ENCODE results near the gene TUT4.

TUT4 gene

DNA sequence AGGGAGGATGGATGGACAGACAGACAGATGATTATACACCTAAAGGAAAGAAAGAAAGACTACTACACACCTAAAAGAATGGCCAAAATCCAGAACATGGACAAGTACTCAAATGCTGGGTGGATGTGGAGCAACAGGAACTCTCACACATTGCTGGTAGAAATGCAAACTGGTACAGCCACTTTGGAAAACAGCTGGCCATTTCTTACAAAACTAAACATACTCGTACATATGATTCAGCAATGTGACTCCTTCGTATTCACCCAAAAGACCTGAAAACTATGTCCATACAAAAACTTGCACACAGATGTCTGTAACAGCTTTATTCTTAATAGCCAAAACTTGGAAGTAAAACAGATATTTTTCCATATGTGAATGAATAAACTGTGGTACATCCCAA is 97.2 kb downstream of the TUT4 start:
- DNase-seq = no peak

DNA sequence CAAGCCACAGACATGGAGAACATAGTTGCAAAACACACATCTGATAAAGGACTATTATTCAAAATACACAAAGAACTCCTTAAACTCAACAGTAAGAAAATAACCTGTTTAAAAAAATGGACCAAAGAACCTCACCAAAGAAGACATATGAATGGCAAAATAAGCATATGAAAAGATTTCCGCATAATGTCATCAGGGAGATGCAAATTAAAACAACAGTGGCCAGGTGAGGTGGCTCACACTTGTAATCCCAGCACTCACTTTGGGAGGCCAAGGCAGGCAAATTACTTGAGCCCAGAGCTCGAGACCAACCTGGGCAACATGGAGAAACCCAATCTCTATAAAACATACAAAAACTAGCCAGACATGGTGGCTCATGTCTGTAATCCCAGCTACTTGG is 98.1 kb downstream of the TUT4 start:
- DNase-seq = no peak

DNA sequence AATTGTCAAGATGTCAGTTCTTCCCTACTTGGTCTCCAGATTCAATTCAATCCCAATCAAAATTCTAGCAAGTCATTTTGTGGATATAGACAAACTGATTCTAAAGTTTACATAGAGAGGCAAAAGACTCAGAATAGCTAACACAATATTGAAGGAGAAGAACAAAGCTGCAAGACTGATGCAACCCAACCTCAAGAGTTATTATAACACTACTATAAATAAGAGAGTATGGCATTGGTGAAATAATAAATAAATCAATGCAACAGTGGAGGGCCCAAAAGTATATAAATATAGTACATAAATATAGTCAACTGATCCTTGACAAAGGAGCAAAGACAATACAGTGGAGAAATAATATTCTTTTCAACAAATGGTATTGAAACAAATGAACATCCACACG is 98.8 kb downstream of the TUT4 start:
- no peak for DNase-seq

DNA sequence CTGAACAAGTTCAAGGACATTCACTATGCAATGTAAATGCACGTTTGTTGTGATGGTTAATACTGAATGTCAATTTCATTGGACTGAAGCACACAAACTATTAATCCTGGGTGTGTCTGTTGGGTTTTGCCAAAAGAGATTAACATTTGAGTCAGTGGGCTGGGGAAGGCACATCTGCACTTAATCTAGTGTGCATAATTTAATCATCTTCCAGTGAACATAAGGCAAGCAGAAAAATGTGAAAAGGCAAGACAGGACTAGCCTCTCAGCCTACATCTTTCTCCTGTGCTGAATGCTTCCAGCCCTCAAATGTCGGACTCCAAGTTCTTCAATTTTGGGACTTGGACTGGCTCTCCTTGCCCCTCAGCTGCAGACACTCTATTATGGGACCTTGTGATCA is 108.4 kb downstream of the TUT4 start:
- no peak for DNase-seq

DNA sequence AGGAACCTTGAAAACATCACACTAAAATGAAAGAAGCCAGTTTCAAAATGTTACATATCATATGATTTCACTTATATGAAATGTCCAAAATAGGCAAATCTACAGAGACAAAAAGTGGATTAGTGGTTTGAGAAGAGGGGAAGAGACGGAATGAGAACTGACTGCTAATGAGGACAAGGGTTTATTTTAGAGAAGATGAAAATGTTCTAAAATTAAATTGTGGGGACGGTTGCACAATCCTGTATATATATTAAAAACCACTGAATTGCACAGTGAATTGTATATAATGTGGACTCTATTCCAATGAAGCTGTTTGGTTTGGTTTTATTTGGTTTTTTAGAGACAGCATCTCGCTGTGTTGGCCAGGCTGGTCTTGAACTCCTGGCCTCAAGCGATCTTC is 112.9 kb downstream of the TUT4 start:
- no peak for DNase-seq

DNA sequence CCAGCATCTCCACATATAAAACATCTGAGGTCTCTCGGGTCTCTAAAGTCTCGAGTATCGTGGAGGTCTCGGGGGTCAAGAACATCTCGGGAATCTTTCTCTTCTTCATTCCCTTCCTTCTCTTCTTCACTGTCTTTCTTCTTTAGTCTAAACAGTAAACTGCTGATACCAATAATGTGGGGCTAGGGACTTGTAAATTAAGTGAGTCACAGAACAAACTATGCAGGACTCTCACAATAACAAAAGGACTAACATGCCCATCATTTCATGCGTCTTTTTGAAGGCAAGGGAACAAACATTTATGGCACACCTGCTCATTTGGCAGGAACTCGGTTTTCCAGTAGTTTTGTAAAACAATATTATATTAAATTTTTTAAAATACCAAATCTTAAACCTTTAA is 116.1 kb downstream of the TUT4 start:
- DNase-seq = no peak

DNA sequence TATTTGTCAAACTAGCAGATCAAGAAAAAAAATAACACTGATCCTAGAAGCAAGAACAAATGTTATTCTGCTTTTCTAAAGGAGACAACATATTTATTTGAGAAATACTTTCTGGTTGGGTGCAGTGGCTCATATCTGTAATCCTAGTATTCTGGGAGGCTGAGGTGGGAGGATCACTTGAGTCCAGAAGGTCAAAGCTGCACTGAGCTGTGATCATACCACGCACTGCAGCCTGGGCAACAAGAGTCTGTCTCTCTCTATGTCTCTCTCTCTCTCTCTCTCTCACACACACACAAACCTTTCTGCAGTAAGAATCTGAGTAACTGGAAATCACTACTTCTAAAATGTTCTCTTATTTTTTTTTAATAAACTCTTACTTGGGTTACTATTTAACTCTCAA is 117.2 kb downstream of the TUT4 start:
- no peak for DNase-seq

DNA sequence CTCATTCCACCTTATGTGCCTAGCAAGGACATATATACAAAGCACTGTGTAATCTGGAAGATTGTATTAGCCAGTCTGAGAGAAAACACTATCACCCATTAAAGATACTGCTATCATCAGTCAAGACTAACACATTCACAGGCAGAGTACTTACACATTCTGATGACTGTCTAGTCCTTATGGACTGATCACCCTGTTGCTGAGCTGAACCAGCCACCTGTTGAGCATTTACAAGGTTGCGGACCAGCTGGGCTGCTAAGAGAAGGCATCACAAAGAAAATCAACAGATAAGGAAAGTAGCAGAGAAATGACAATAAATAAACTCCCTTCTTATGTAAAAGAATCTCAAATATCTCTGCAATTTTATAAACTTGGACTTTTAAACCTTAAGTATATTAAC is 117.7 kb downstream of the TUT4 start:
- no peak for DNase-seq

DNA sequence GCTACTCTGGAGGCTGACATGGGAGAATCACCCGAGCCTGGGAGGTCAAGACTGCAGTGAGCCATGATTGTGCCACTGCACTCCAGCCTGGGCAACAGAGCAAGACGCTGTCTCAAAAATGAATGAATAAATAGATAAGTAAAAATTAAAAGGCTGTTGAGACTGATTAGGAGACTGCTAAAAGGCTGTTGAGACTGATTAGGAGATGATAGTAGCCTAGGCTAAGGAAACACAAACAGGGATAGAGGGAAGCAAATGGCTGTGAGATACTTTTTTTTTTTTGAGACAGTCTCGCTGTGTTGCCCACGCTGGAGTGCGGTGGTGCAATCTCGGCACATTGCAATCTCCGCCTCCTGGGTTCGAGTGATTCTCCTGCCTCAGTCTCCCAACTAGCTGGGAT is 120.1 kb downstream of the TUT4 start:
- no peak for DNase-seq

DNA sequence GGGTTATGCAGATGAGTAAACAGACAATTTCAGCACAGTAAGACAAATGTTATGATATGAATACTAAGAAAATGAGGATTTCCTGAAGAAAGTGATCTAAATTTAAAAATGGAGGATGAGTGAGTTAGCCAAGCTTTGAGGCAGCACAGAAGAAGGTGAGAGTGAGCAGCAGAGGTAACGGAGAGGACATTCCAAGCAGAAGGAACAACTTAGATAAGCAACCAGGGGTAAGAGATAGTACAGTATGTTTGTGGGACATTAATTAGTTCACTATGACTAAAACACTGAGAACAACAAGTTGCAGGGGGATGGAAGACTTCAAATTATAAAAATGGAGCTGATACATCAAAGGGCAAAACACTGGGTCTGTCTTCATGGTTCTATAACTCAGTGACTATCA is 125.7 kb downstream of the TUT4 start:
- no peak for DNase-seq

DNA sequence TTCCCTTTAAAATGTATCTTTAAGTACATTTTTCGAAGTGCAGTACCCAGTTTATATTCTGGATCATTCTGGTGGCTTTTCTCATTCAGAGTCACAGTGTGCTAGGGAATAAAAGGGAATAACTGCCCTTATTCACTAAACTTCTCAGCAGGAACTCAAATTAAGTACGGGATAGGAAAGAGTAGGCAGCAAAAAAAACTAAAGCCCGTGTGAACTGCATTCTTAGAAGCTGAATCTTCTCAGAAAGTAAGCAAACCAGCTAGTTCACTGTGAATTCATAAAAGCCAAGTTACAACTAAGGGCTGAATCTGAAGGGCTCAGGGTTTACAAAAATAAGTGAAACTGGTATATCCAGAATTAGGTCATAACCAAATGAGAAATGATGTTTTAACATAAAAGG is 126.5 kb downstream of the TUT4 start:
- no peak for DNase-seq

DNA sequence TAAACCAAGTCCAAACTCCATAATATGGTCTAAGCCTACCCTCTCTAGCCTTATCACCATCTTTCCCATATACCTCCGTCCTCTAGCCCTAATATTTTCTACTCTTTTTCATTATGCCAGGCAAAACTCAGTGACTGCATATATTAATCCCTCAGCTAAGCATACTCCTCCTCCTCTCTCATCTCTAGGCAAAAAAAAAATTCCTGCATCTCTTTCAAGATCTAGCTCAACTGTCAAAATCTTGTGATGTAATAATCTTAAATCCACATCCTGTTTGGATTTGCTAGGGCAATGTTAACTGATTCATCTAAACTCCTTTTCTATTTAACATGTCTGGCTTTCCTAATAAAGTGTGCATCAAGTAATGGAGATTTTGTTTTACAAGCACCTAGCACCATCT is 128.1 kb downstream of the TUT4 start:
- no peak for DNase-seq

DNA sequence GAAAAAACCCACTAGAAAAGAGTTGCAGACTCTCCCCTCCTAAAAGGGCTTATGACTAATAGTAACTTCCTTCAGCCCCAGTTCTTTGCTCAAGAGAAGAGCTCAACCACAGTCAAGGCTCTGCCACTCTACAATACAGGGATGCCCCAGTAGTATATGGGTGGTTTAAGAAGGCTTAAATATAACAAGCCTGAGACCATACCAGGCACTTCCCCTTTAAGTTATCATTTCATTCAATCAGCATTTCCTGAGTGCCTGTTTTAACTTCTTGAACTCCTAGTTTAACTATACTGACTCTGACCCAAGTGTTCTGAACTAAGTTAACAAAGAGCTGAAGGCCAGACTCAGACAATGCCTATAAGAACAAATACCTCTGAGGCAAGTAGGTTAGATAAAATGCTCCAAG is 128.7 kb downstream of the TUT4 start:
- no peak for DNase-seq

DNA sequence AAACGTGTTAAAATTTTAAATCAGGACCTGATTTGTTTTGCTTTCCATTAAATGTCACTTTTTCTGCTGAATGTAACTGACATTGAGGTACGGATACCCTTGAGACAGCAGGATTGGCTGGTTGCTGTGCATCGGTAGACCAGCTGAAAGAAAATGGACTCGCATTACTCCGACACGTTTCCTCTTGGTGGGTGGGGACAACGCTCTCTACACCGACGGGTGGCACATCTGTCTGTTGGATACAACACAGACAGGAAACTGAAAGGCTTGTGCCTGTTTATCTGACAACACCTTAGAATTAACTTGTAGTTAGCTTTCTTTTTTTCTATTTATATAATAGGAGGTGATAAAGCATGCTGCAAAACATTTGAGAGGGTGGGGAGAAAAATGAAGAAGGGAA is 129.1 kb downstream of the TUT4 start:
- DNase-seq = no peak

DNA sequence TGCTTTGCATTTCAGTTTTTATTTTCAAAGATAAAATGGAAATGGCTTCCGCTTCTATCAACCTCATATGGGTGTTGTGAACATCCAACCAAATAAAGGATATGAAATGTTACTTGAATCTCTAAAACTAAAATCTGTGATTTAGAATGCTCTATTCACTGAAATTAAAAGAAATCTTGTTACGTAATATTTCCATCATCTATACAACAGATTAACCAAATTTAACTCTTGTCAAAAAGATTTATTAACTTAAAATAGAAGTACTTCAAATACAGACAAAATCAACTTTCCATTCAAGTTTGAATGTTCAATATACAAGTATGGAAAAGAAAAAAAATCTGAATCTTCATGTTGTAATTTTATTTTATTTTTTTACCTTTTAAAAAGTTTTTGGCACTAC is 129.8 kb downstream of the TUT4 start:
- no peak for DNase-seq

DNA sequence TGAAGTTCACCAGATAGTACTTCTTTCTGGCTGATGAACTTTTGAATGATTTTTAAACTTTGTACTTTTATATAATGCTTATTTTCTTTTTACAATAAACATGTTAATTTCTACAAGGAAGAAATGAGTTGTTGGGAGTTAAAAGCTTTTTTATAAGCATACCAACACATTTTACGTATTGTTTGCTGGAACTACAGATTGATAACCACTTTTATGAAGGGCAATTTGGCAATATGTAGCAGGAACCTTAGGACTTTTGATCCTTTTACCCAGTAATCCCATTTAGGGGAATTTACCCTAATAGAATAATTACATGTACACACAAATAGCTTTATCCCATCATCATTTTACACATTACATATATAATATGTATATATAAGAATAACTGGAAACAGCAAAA is 132.2 kb downstream of the TUT4 start:
- DNase-seq = no peak

DNA sequence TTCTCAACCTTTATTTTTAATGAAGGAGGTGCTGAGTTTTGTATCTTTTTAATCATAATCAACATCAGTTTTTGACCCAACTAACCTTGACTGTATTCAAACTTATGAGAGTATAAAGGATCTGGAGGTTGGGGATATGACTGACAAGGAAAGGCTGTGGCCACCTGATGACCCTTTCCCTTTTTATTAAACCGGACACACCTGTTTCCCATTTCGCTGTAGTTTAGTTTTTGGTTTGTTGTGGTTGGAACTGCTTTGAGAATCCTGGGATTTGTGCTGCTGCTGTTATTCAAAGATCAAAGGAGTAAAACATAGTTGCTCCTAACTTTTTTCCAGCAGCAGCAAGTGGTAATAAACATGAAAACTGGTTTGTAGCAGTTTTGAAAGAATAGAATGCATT is 136.1 kb downstream of the TUT4 start:
- no peak for DNase-seq

DNA sequence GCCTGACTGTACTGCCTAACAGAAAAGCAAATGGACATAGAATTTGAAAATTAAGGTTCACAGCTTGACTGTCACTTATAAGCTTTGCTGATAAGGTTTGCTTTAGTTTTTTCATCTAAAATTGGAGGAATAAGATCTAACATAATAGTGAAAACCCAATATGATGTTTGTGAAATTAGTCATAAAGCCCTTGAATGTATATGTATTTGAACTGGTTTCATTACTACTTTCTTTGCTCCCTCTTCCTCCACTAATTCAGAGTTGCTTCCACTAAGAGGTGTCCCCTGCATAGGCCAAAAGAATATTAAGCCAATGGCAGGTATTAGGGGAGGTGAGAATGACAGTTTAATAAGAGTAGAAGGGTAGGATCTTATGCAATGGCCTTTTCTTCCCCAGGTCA is 137.9 kb downstream of the TUT4 start:
- DNase-seq = no peak

DNA sequence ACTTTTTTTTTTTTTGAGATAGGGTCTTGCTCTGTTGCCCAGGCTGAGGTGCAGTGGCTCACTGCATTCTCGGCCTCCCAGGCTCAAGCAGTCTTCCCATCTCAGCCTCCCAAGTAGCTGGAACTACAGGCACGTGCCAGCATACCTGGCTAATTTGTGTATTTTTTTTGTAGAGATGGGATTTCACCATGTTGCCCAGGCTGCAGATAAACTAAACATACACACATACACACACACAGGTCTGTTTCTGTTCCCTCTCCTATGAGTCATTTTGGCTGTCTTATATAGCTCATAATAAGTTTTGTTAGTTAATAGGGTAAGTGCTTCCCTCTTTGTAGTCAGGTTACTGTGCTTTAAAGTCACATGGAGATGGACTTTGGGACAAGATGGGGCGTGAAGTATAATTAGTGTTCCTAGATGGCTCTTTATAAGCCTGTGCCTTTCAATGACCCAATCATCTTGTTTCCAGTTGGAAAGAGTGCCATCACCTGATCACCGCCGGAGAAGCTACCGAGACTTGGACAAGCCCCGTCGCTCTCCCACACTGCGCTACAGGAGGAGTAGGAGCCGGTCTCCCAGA is 139.4 kb downstream of the TUT4 start:
- DNase-seq = no peak

DNA sequence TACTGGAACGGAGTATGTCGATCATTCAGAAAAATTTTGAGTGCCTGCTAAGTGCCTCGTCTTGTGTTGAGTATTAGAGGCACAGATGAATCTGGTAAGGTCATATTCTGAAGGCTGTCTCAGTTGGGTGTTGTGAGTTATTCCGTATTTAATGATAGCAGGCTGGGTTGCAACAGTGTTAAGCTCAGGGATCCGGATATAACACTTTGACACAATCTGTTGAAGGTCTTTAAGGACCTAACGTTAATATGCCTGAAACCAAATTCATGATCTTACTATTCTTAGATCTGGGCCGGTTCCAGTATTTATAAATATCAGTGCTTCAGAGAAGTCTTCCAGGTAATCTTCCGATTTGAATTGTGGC is 147.9 kb downstream of the TUT4 start:
- no peak for DNase-seq

DNA sequence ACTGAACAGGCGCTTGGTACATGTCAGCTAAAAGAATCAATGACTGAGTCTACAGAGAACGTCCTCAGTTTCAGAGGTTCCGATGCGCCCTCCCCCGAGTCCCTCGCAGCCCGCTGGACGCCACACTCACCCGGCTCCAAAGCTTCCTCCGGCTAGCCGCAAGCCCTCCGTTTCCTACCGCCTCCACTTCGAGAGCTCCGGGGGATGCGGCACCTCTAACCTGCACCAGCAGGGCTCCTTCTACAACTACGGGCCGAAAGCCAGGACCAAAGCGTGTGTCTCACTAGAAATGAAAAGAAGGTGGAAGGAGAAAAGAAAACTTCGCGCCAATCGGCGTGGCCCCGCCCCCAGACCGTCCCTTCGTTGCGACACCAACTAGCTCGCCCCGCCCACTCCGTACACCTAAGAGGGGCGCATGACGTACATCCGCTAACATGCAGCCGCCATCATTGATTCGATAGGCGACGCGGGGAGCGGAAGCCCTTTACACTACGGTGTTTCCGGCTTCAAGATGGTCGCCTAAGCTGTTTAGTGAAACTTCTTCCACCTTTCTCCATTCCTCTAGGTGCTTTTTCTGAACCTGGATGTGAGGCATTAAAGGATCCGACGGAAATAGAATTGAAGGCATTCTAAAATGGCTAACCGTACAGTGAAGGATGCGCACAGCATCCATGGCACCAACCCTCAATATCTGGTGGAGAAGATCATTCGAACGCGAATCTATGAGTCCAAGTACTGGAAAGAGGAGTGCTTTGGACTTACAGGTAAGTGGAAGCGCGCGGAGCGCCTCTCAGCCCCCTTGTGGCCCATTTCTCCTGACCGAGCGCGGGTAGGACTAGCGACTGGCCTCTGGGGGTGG is 148.5 kb downstream of the TUT4 start, which contains the start of the genes ORC1 and PRPF38A:
ORC1 (minus strand) TSS at position 308 of the 859 bp plus-strand sequence. CDS start 2,200 bp downstream, outside the sequence.
PRPF38A (plus strand) TSS at position 487 of the 859 bp plus-strand sequence; CDS start at position 635, 148 bp downstream.
- peak; percentile 99 for DNase-seq

DNA sequence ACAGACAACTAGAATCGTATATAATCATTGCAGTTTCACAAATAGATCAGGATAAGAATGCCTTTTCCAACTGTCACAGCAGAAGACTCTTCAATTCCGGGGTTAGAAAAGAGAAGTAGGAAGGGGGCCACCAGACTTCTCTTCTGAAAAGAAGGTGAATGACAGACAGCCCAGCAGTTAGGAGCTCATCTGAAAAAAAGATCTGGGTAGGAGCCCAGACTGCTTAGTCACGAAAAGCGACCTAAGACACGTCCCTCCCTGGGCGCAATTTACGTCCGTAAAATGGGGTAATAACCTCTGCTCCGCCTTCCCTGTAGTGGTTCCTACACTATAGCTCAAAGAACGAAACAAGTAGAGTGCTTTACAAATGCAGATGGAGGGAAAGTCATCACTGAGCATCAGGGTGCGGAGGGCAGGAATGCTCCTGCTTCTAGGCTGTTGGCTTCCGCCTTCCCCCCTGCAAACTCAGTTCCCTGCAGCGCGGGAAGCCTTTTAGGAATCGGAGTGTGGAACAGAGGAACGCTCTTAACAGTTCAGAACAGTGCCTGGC is 149.3 kb downstream of the TUT4 start:
- no peak for DNase-seq

DNA sequence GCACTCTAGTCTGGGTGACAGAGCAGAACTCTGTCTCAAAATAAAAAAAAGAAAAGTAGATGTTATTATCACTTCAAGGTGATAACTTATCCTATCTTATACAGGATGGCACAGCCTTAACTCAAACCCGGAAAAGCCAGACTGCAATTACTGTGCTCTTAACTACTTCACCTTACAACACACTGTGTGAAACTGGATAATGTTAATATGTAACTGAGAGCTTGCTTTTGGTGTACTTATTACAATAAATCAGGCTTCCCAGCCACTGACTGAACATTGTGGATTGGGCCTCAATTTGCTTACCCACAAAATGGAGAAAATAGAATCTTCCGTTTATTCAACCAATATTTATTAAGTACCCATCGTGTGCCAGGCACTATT is 150.0 kb downstream of the TUT4 start:
- no peak for DNase-seq

DNA sequence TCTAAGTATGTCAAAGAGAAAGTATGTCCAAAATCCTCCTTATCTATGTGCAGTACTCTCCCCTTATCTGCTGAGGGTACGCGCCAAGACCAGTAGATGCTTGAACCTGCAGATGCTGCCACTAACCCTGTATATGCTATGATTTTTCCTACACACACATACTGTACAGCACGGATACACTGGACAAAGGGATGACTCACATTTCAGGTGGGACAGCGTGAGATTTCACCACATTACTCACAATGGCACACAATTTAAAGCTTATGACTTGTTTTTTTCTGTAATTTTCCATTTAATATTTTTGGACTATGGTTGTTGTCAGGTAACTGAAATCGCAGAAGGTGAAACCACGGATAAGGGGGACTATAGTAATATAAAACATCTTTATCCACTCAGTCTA is 152.8 kb downstream of the TUT4 start:
- DNase-seq = no peak

DNA sequence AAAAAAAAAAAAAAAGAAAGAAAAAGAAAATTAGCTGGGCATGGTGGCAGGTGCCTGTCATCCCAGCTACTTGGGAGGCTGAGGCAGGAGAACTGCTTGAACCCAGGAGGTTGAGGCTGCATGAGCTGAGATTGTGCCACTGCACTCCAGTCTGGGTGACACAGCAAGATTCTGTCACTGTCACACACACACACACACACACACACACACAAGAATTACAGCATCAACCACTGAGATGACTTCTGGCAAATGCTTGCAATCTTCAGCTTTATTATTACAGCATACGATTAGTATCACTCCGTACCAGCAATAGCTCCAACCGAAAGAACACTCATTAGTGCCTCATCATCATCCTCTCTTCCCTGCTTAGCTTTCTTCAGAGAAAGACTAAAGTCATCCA is 153.3 kb downstream of the TUT4 start:
- no peak for DNase-seq

Measured in NCI-H1048 (cell line).